GM12878 (cell line): Measurements from ENCODE around the gene EFTUD2. TPM values are rescaled to one million over a fixed set of nuclear protein-coding genes. Genes with fewer than 3 reads are reported as not detected.

Experiments
- ATAC-seq: fragments of 200-7000 bp; cut with Tn5 transposase; 3 replicates; pipeline ENCODE4 v1.9.1; 2020; ENCODE audit warnings: mild to moderate bottlenecking, moderate library complexity
- BruUV-seq: library from RNA; stranded (reverse); fragments of 400-500 nt; replicated peaks from 2 replicates; lab custom pipeline; 2021; lab: Mats Ljungman, UMichigan
- CTCF ChIA-PET: fragments of 300-600 bp; sonication (Branson Sonifier 250); formaldehyde crosslinking; extraction: SDS; loops from one replicate; lab custom pipeline; 2021; ENCODE audit warnings: inconsistent platforms; lab: Yijun Ruan, JAX
- POLR2A ChIA-PET: fragments of 350-600 bp; formaldehyde crosslinking; extraction: SDS; loops from one replicate; lab custom pipeline; 2021; ENCODE audit warnings: inconsistent platforms; lab: Charles Lee
- RAD21 ChIA-PET: fragments of 300-600 bp; sonication (Branson Sonifier 250); formaldehyde crosslinking; loops from one replicate; lab custom pipeline; 2023; ENCODE audit warnings: antibody characterized with exemption; ENCODE audit not compliant: unreplicated experiment; lab: Charles Lee
- SMC1A ChIA-PET: fragments of 300-600 bp; sonication (Branson Sonifier 250); formaldehyde crosslinking; loops from one replicate; lab custom pipeline; 2023; ENCODE audit not compliant: unreplicated experiment, uncharacterized antibody; lab: Charles Lee
- DNase-seq: peaks from one replicate; pipeline ENCODE4 v3.0.0-alpha.2; 2011; ENCODE audit warnings: low read depth, low spot score
- FAIRE-seq: peaks from 3 replicates; lab custom pipeline; 2011; peaks lifted over from hg19 to GRCh38; lab: Jason Lieb, UNC
- H2AFZ ChIP-seq: 2 replicates; pipeline ENCODE4 v1.6.0; 2011; ENCODE audit warnings: low read depth, low read length, control low read depth; ENCODE audit not compliant: control insufficient read depth
- H3K27ac ChIP-seq: 2 replicates; pipeline ENCODE4 v1.5.1; 2011; ENCODE audit warnings: control low read depth; ENCODE audit not compliant: control insufficient read depth, insufficient read depth
- H3K27me3 ChIP-seq, 2 experiments: replicated peaks in 1 of 2; 2 replicates each; pipeline versions ENCODE4 v1.6.0 to v1.6.1; 2011; ENCODE audit warnings: low read length in 1 of 2; ENCODE audit not compliant: control insufficient read depth in 2 of 2, insufficient read depth in 2 of 2
- H3K36me3 ChIP-seq, 2 experiments: 2 replicates each; pipeline ENCODE4 v1.5.1; 2011; ENCODE audit warnings: low read length in 1 of 2; ENCODE audit not compliant: control insufficient read depth in 2 of 2, insufficient read depth in 2 of 2
- H3K4me1 ChIP-seq: 2 replicates; pipeline ENCODE4 v1.6.1; 2011; ENCODE audit warnings: mild to moderate bottlenecking, low read length, moderate library complexity, mixed read lengths; ENCODE audit not compliant: control insufficient read depth, insufficient read depth
- H3K4me2 ChIP-seq: 2 replicates; pipeline ENCODE4 v1.6.0; 2011; ENCODE audit warnings: control low read depth; ENCODE audit not compliant: control insufficient read depth, insufficient read depth
- H3K4me3 ChIP-seq: fragments of 200-600 bp; sonication (generic); 2 replicates; pipeline ENCODE4 v1.5.1; 2016
- H3K79me2 ChIP-seq: 2 replicates; pipeline ENCODE4 v1.6.0; 2011; ENCODE audit warnings: low read length; ENCODE audit not compliant: control insufficient read depth, insufficient read depth
- H3K9ac ChIP-seq: 2 replicates; pipeline ENCODE4 v1.8.0; 2011; ENCODE audit warnings: low read length, control low read depth, mixed read lengths; ENCODE audit not compliant: control insufficient read depth, insufficient read depth
- H3K9me3 ChIP-seq: replicated peaks from 3 replicates; pipeline ENCODE4 v1.5.1; 2011; ENCODE audit warnings: mild to moderate bottlenecking, low read length; ENCODE audit not compliant: control insufficient read depth, insufficient read depth
- H4K20me1 ChIP-seq: 2 replicates; pipeline ENCODE4 v1.6.0; 2011; ENCODE audit not compliant: control insufficient read depth, insufficient read depth
- CHD2 ChIP-seq: IDR thresholded peaks from 2 replicates; pipeline ENCODE4 v1.6.1; 2011; ENCODE audit warnings: low read depth, low read length, improper control_type of control experiment, borderline replicate concordance
- FOS ChIP-seq: IDR thresholded peaks from 3 replicates; pipeline ENCODE4 v1.6.1; 2011; ENCODE audit warnings: borderline replicate concordance; ENCODE audit not compliant: insufficient read length; ENCODE audit errors: extremely low read depth
- GABPA ChIP-seq: IDR thresholded peaks from 2 replicates; pipeline ENCODE4 v1.6.1; 2014; ENCODE audit warnings: antibody characterized with exemption, low read depth, mild to moderate bottlenecking, inconsistent platforms
- HDAC2 ChIP-seq: fragments of 200-600 bp; sonication (generic); IDR thresholded peaks from 2 replicates; pipeline ENCODE4 v1.6.1; 2017
- JUND ChIP-seq: IDR thresholded peaks from 2 replicates; pipeline ENCODE4 v1.6.1; 2012; ENCODE audit warnings: low read depth, mild to moderate bottlenecking, low read length, improper control_type of control experiment, moderate library complexity
- MYC ChIP-seq: IDR thresholded peaks from 2 replicates; pipeline ENCODE4 v1.6.1; 2011; ENCODE audit warnings: mild to moderate bottlenecking, low read length, moderate library complexity, inconsistent platforms; ENCODE audit not compliant: insufficient read depth, insufficient replicate concordance, insufficient read length, severe bottlenecking
- NRF1 ChIP-seq: conservative IDR thresholded peaks from 2 replicates; pipeline ENCODE4 v1.6.1; 2011; ENCODE audit warnings: mild to moderate bottlenecking, low read depth, low read length, improper control_type of control experiment
- PML ChIP-seq: IDR thresholded peaks from 2 replicates; pipeline ENCODE4 v1.6.1; 2012; ENCODE audit warnings: low read length, inconsistent platforms
- PRDM15 ChIP-seq: fragments of 450-650 bp; formaldehyde crosslinking; IDR thresholded peaks from 2 replicates; pipeline ENCODE4 v1.4.0; 2020; ENCODE audit warnings: mild to moderate bottlenecking, moderate library complexity
- RBBP5 ChIP-seq: fragments of 200-600 bp; sonication (generic); conservative IDR thresholded peaks from 2 replicates; pipeline ENCODE4 v1.6.1; 2016
- RUNX3 ChIP-seq: IDR thresholded peaks from 2 replicates; pipeline ENCODE4 v1.6.1; 2012; ENCODE audit warnings: low read length, inconsistent platforms
- SIX5 ChIP-seq: IDR thresholded peaks from 2 replicates; pipeline ENCODE4 v1.6.1; 2011; ENCODE audit warnings: mild to moderate bottlenecking, low read depth, low read length, moderate library complexity; ENCODE audit not compliant: severe bottlenecking
- SREBF1 ChIP-seq: IDR thresholded peaks from 2 replicates; pipeline ENCODE4 v1.6.1; 2012; ENCODE audit warnings: mild to moderate bottlenecking, low read length
- SUPT20H ChIP-seq: IDR thresholded peaks from 2 replicates; pipeline ENCODE4 v1.6.1; 2011; ENCODE audit warnings: low read depth, mild to moderate bottlenecking, low read length, moderate library complexity, borderline replicate concordance; ENCODE audit not compliant: control insufficient read depth
- TARDBP ChIP-seq: IDR thresholded peaks from 2 replicates; pipeline ENCODE4 v1.6.1; 2016; ENCODE audit warnings: borderline replicate concordance
- ZNF24 ChIP-seq: fragments of 450-650 bp; IDR thresholded peaks from 2 replicates; pipeline ENCODE4 v1.6.1; 2017; ENCODE audit warnings: antibody characterized with exemption, mild to moderate bottlenecking
- ZNF384 ChIP-seq: IDR thresholded peaks from 2 replicates; pipeline ENCODE4 v1.6.1; 2012; ENCODE audit warnings: low read depth, mild to moderate bottlenecking, low read length, improper control_type of control experiment, borderline replicate concordance
- ZNF622 ChIP-seq: fragments of 450-650 bp; IDR thresholded peaks from 2 replicates; pipeline ENCODE4 v1.6.1; 2017; ENCODE audit warnings: mild to moderate bottlenecking, inconsistent platforms
- WGBS: methylation state at CpG from one replicate; pipeline ENCODE4 v1.1.6; 2016; ENCODE audit warnings: low lambda C conversion rate; ENCODE audit not compliant: insufficient replicate concordance, insufficient coverage; ENCODE audit errors: missing lambda C conversion rate; 5-methylcytosine and 5-hydroxymethylcytosine counted together
- in situ Hi-C: fragments of 300-500 bp; cut with MboI; formaldehyde crosslinking; loops from 9 replicates; pipeline ENCODE4 v1.14.3; 2018; ENCODE audit warnings: mixed read lengths
- intact Hi-C: fragments of 100-400 bp; cut with micrococcal nuclease; formaldehyde crosslinking; loops from one replicate; pipeline ENCODE4 v1.14.2; 2022; ENCODE audit not compliant: unreplicated experiment
- polyA plus RNA-seq, 11 experiments: library from polyadenylated mRNA; depleted of rRNA in 4 of 11; unstranded in 6 of 11; stranded (reverse) in 5 of 11; fragments of >200 nt; fragmentation: Nextera tagmentation in 4 of 11; fragmentation: Illumina TruSeq in 1 of 11; extraction: Ambion mirVana in 4 of 11; extraction: Trizol in 1 of 11; gene quantifications; 1 replicate in 1 of 11; 2 replicates in 10 of 11; pipeline versions ENCODE4 v1.2.1 to v1.2.3, GENCODE V29; 2011 to 2016; ENCODE audit warnings: inconsistent platforms in 2 of 11, missing spikeins in 2 of 11, low read depth in 1 of 11
- total RNA-seq, 4 experiments: library from RNA; depleted of rRNA in 3 of 4; stranded (reverse); fragments of >200 nt in 3 of 4; fragmentation: Illumina TruSeq in 1 of 4; extraction: Trizol in 1 of 4; gene quantifications; 2 replicates each; pipeline versions ENCODE4 v1.2.1 to v1.2.3, GENCODE V29; 2013 to 2021

EFTUD2 gene
- total and polyA plus RNA-seq, 10 of the 15 experiments (the other 5 are each of a cell fraction or from before 2014, with no cell fraction given): 33.0 to 198 (median 126) TPM

- TF ChIP-seq PRDM15 (CRISPR knock-in tag): no peak
These were observed 94.7 kb downstream of the EFTUD2 start (continued) for GRCh38 chr17:44804302-44805089.

- no peak overlapping the region for H3K9ac ChIP-seq
- ChIA-PET POLR2A (no interaction called here), SMC1A (no interaction called here), CTCF (interaction anchor here (1.4 kb wide), 1 partner anchor 65 kb away, joined by 4 read pairs; no protein-coding TSS in a partner anchor), RAD21 (no interaction called here)
- H3K36me3 ChIP-seq: no peaks in the 10 kb centered on the region
- WGBS: 92% methylated on average over 5 of the region's 5 CpGs
- H3K4me1 ChIP-seq: no peaks in the 10 kb centered on the region
- H3K9me3 ChIP-seq: no peaks in the 10 kb centered on the region
- H3K4me2 ChIP-seq: no peak overlapping the region
- intact Hi-C loops: no loop called here
- no peak overlapping the region for H3K4me3 ChIP-seq
- no TSS peak for BruUV-seq
- no peaks in the 10 kb centered on the region for H3K79me2 ChIP-seq
- in situ Hi-C loops: no loop called here
- no peak for DNase-seq
- TF ChIP-seq ZNF384: no peak
- no peak for TF ChIP-seq SUPT20H
- TF ChIP-seq RUNX3: no peak
- no peak for TF ChIP-seq JUND
- TF ChIP-seq CHD2: no peak
- no peak for TF ChIP-seq HDAC2
- TF ChIP-seq NRF1: no peak
- no peak for TF ChIP-seq GABPA
- TF ChIP-seq SIX5: no peak
- TF ChIP-seq ZNF622: no peak
- TF ChIP-seq SREBF1: no peak
- TF ChIP-seq FOS: no peak
- TF ChIP-seq MYC: no peak
- no peak for TF ChIP-seq RBBP5
- no peak for TF ChIP-seq PML
- TF ChIP-seq ZNF24: no peak
- no peak for TF ChIP-seq TARDBP
- no peak for FAIRE-seq
- no peaks in the 10 kb centered on the region for H4K20me1 ChIP-seq
- H3K27me3 ChIP-seq: no peaks in the 10 kb centered on the region
- no peak overlapping the region for H3K27ac ChIP-seq
- H2AFZ ChIP-seq: no peak overlapping the region
- ATAC-seq: no peak
These were observed 97.4 kb downstream of the EFTUD2 start for GRCh38 chr17:44801880-44802279.
